ENCODE measurements around the gene KCNK1. TPM values are rescaled to one million over a fixed set of nuclear protein-coding genes. Genes with fewer than 3 reads are reported as not detected.

The KCNK1 gene
- total RNA-seq, 2 donors from 2014 or later = 42.3 to 54.2 TPM

GRCh38 chr1:233710031-233710430 lies 96.1 kb downstream of the KCNK1 start:
- TF ChIP-seq CTCF (IDR thresholded peaks at IDR 0.05) = no peak
- Histone ChIP-seq H3K27me3 (no peaks in the 10 kb centered on the region), H3K36me3 (no peaks in the 10 kb centered on the region), H3K4me1 (peaks cover 0 to 17% of the 10 kb centered on the region in 2 donors), H3K27ac (no peak overlapping the region), H3K9me3 (no peaks in the 10 kb centered on the region), H3K4me3 (no peak overlapping the region)
- no peak for DNase-seq (ENCODE audit: low spot score)

- TF ChIP-seq CTCF (IDR thresholded peaks at IDR 0.05) = no peak
- H3K27ac ChIP-seq = no peak overlapping the region
- H3K4me1 ChIP-seq = peaks cover 0 to 13% of the 10 kb centered on the region in 2 donors
- DNase-seq (ENCODE audit: low spot score) = no peak
- no peaks in the 10 kb centered on the region for H3K27me3 ChIP-seq
- H3K9me3 ChIP-seq = no peaks in the 10 kb centered on the region
- H3K36me3 ChIP-seq = no peaks in the 10 kb centered on the region
- H3K4me3 ChIP-seq = no peak overlapping the region
Observed at GRCh38 chr1:233710507-233710906, 96.6 kb downstream of the KCNK1 start.

- Histone ChIP-seq H3K4me3 (no peak overlapping the region), H3K27me3 (no peaks in the 10 kb centered on the region), H3K4me1 (no peaks in the 10 kb centered on the region), H3K36me3 (no peaks in the 10 kb centered on the region), H3K27ac (no peak overlapping the region), H3K9me3 (peaks cover 0 to 10% of the 10 kb centered on the region in 2 donors)
- TF ChIP-seq CTCF (IDR thresholded peaks at IDR 0.05) = no peak
- DNase-seq (ENCODE audit: low spot score) = no peak
Observed at GRCh38 chr1:233714631-233715217, 100.8 kb downstream of the KCNK1 start.

- peaks cover 0 to 29% of the 10 kb centered on the region in 2 donors for H3K4me1 ChIP-seq
- no peak for DNase-seq (ENCODE audit: low spot score)
- H3K36me3 ChIP-seq = no peaks in the 10 kb centered on the region
- TF ChIP-seq CTCF (IDR thresholded peaks at IDR 0.05) = no peak
- H3K9me3 ChIP-seq = peaks cover 0 to 10% of the 10 kb centered on the region in 2 donors
- H3K27ac ChIP-seq = peak overlapping the region in 1 of 2 donors; percentile 4
- H3K27me3 ChIP-seq = no peaks in the 10 kb centered on the region
- no peak overlapping the region for H3K4me3 ChIP-seq
Observed at GRCh38 chr1:233718057-233718456, 104.2 kb downstream of the KCNK1 start.

GRCh38 chr1:233719655-233720341 lies 105.9 kb downstream of the KCNK1 start:
- H3K9me3 ChIP-seq = peaks cover 0 to 10% of the 10 kb centered on the region in 2 donors
- no peak overlapping the region for H3K4me3 ChIP-seq
- peaks cover 0 to 41% of the 10 kb centered on the region in 2 donors for H3K4me1 ChIP-seq
- TF ChIP-seq CTCF (IDR thresholded peaks at IDR 0.05) = no peak
- H3K36me3 ChIP-seq = no peaks in the 10 kb centered on the region
- H3K27ac ChIP-seq = peak overlapping the region; percentile 79 to 93
- DNase-seq (ENCODE audit: low spot score) = peak; percentile 64
- H3K27me3 ChIP-seq = no peaks in the 10 kb centered on the region
